SHP77 treated with DMSO at 0.1 percent for 48 hours (cell line): Measurements from ENCODE around the gene ACOXL.

ENCODE experiments used
- DNase-seq: peaks from one replicate; lab custom pipeline; 2025; lab: John Stamatoyannopoulos, UW

The ACOXL gene

GRCh38 chr2:111166115-111166514, 433.7 kb downstream of the ACOXL start:
- no peak for DNase-seq

DNA sequence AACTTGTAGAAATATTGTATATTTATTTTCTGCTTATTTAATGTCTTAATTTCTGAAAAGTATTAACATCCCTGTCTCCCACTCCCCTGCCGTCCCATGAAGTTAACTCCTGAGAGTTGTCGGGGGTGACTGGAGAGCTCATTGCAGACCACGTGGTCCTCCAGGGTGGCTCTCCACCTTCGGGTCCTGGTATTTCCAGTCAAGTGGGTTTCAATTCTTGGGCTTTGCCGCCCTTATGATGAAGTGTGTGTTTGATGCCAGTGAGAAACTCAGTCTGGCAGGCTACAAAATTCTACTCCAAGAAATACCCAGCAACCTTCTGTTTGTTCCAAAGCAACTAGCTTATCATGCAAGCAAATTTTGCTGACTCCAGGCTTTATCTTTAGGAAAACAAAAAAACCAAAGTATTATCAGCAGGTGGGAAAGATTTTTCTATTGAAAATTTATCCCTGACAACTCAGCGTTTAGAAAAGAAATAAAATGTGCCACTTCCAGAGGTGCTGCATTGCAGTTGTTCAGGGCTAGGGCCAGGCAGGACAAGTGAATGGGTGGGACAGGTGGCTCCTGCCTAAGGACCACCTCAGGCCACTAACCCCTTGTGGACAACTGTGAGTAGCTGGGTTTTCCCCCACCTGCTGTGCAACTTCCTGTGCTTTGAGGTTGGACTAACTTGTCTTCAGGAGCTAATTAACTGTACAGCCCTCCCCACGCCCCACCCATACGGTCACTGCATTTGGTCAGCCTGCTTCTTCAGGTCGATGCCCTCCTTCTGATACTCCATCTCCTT, 434.9 kb downstream of the ACOXL start:
- DNase-seq = no peak

DNA sequence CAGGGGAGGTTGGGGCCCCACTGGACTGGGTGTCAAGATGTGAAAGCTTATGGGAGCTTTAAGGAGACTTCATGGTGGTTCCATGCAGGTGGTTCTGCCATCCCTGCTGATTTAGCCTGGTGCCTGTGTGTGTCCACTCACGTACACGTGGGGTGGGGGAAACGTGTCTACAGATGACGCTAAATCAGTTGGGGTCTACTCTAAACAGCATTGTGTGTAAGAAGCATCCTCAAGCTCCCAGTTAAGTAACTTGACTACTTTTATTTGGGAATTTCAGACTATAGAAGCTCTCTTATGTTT, 435.4 kb downstream of the ACOXL start:
- no peak for DNase-seq
